ENCODE measurements around the gene C4BPA. TPM values are rescaled to one million over a fixed set of nuclear protein-coding genes. Genes with fewer than 3 reads are reported as not detected.

C4BPA gene
- total RNA-seq, 1 donor from 2014 or later: not detected

DNA sequence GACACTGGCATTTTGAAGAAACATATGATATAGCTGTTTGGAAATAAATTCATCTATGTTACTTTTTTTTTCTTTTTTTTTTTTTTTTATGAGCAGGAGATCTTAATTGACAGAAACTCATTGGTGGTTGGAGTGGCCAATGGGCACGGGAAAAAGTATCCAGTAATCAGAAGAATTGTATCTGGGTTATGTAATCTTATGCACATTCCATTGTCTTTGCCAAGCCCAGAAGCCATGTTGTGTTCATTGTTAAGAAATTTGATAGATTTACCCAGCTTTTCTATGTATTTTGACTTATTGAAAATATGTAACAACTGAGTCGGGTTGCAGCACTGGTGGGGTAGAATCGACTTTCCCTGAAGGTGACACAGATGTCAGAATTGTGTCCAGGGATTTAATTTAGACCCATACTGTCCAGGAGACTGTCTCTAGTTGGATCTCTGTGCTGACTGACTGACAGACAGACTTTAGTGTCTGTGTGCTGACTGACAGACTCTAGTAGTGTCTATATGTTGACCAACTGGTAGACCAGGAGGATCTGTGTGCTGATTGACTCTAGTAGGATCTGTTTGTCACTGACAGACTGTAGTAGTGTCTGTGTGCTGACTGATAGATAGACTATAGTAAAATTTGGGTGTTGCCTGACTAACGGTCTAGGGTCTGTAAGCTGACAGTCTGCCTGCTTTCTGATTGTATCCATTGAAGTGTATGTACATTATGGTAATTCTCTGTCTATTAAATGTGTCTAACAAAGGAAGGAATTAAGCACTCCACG lies 27.7 kb upstream of the C4BPA start:
- Mint-ChIP-seq H3K27me3 (no peaks in the 10 kb centered on the region), H3K9me3 (no peaks in the 10 kb centered on the region), H3K4me1 (no peaks in the 10 kb centered on the region), H3K36me3 (ENCODE audit: low read depth) (peaks cover 27% of the 10 kb centered on the region), H3K4me3 (no peak overlapping the region), H3K27ac (no peak overlapping the region)
- intact Hi-C loops (cut with micrococcal nuclease): loop anchor here (5.0 kb wide), 2 partner anchors 69 to 349 kb away; no protein-coding TSS in a partner anchor
- ChIA-PET POLR2A (interaction anchor here (0.7 kb wide), 1 partner anchor 20 kb away, joined by 4 read pairs; no protein-coding TSS in a partner anchor), CTCF (interaction anchor here (0.8 to 14.6 kb wide), 6 partner anchors 16 to 423 kb away, joined by 3 to 174 read pairs (median 6); partner anchors contain the start of genes CR1 and PFKFB2)
- TF ChIP-seq, protein P1, sequence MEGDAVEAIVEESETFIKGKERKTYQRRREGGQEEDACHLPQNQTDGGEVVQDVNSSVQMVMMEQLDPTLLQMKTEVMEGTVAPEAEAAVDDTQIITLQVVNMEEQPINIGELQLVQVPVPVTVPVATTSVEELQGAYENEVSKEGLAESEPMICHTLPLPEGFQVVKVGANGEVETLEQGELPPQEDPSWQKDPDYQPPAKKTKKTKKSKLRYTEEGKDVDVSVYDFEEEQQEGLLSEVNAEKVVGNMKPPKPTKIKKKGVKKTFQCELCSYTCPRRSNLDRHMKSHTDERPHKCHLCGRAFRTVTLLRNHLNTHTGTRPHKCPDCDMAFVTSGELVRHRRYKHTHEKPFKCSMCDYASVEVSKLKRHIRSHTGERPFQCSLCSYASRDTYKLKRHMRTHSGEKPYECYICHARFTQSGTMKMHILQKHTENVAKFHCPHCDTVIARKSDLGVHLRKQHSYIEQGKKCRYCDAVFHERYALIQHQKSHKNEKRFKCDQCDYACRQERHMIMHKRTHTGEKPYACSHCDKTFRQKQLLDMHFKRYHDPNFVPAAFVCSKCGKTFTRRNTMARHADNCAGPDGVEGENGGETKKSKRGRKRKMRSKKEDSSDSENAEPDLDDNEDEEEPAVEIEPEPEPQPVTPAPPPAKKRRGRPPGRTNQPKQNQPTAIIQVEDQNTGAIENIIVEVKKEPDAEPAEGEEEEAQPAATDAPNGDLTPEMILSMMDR (IDR thresholded peaks at IDR 0.05): no peak
- DNase-seq (no peak), ATAC-seq (ENCODE audit: low read depth) (no peak)

DNA sequence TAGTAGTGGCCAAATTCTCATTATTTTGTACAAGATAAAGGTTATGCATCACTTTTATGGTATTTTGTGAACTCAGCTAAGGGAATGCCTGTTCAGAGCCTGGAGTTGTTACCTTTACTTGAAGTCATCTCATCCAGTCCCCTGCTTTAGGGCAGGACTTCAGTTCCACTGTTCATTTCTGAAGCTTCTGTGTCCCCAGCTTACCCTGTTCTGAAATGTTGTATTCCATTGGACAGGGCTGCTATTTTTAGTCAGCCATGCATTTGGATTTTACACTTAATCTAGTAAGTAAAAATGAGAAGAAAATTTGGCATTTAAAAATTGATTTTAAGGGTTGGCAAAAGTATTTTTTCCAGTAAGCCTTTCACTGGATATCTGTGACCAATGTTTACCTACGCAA lies 27.0 kb upstream of the C4BPA start:
- Mint-ChIP-seq H3K4me1 (no peaks in the 10 kb centered on the region), H3K27me3 (no peaks in the 10 kb centered on the region), H3K36me3 (ENCODE audit: low read depth) (peaks cover 22% of the 10 kb centered on the region), H3K4me3 (no peak overlapping the region), H3K27ac (no peak overlapping the region), H3K9me3 (no peaks in the 10 kb centered on the region)
- ATAC-seq (ENCODE audit: low read depth): no peak
- ChIA-PET POLR2A (no interaction called here), CTCF (interaction anchor here (0.6 to 14.6 kb wide), 6 partner anchors 17 to 802 kb away, joined by 3 to 174 read pairs (median 5); partner anchors contain the start of genes CR1 and PFKFB2)
- intact Hi-C loops (cut with micrococcal nuclease): loop anchor here (1.0 to 5.0 kb wide), 5 partner anchors 27 to 443 kb away; no protein-coding TSS in a partner anchor
- DNase-seq: no peak
- TF ChIP-seq, protein P1 (IDR thresholded peaks at IDR 0.05): no peak

DNA sequence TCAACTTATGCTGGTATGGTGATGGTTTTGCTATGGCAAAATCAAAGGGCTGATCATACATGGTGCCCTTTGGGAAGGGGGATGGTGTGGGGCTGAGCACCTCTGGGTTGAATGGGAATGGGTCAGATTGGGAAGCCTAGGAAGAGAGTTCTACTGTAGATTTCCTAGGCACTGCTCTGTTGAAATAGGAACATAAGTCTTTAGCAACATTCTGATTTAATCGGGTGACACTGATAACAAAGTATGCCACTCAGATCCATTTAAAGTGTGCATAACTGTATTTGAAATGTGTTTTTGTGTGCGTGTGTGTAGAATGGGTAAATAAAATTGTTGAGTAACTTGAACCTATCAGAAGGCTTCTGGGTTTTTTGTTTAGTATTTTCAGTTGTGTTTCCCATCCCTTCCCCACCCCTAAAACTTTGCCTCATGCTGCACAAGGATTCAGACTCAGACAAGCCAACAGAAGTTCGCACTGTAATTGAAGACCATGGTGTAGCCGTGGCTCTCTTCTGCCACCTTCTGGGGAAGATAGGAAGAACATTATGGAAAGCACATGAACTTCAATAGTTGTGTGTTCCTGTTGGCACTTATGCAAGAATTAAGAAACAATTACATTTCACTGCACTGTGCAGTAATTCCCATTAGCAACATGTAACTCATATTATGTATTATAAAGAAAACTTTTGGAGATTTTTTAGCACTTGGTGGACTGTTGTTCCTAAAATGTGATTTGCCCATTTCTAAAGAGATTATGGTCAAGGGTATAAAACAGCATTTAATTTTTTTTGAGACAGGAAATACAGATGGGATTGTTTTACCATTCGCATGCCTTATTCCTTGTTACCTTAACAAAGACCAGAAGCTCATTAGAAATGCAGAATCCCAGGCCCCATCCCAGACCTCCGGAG lies 26.3 kb upstream of the C4BPA start:
- ChIA-PET CTCF (interaction anchor here (0.6 to 14.6 kb wide), 9 partner anchors 18 to 801 kb away, joined by 3 to 174 read pairs (median 4); partner anchors contain the start of genes CR1 and PFKFB2), POLR2A (no interaction called here)
- intact Hi-C loops (cut with micrococcal nuclease): loop anchor here (1.0 to 5.0 kb wide), 5 partner anchors 27 to 443 kb away; no protein-coding TSS in a partner anchor
- Mint-ChIP-seq H3K27me3 (no peaks in the 10 kb centered on the region), H3K36me3 (ENCODE audit: low read depth) (peaks cover 14% of the 10 kb centered on the region), H3K9me3 (no peaks in the 10 kb centered on the region), H3K4me1 (no peaks in the 10 kb centered on the region), H3K4me3 (no peak overlapping the region), H3K27ac (no peak overlapping the region)
- ATAC-seq (ENCODE audit: low read depth) (peak; percentile 95), DNase-seq (no peak)
- TF ChIP-seq, protein P1 (IDR thresholded peaks at IDR 0.05): no peak

DNA sequence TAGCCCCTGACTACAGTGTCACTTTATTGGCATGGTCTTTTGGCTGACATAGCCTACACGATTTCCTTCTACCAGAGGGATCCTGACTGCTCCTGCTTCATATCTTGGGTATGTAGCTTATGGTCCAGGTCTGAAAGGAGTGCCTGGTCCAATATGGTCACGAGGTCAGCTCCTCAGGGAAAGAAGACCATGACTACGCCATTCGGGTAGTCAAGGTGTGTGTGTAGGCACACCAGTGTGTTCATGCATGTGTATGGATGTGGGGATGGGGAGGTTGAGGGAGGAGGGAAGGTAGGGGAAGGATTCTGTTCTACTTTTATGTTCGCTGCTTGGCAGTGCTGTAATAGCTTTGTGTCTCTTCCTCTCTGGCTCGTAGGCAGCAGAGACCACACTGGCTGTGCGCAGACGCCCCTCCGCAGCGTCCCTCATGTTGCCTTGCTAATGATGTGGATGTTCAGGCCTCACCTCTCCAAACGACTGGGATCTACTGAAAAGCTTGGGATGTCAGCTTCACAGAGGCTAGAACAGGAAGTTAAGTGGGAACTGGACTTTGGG lies 25.4 kb upstream of the C4BPA start:
- CTCF ChIA-PET: interaction anchor here (0.7 to 14.6 kb wide), 7 partner anchors 10 to 421 kb away, joined by 3 to 174 read pairs (median 7); partner anchors contain the start of genes C4BPB, CR1 and PFKFB2
- POLR2A ChIA-PET: interaction anchor here (1.0 kb wide), 1 partner anchor 26 kb away, joined by 3 read pairs; the partner anchor contains the start of gene PFKFB2
- Mint-ChIP-seq H3K27me3 (no peaks in the 10 kb centered on the region), H3K27ac (no peak overlapping the region), H3K4me1 (no peaks in the 10 kb centered on the region), H3K9me3 (no peaks in the 10 kb centered on the region), H3K36me3 (ENCODE audit: low read depth) (peaks cover 7% of the 10 kb centered on the region), H3K4me3 (no peak overlapping the region)
- intact Hi-C loops (cut with micrococcal nuclease): loop anchor here (5.0 kb wide), 2 partner anchors 71 to 351 kb away; no protein-coding TSS in a partner anchor
- TF ChIP-seq, protein P1 (IDR thresholded peaks at IDR 0.05): no peak
- no peak for ATAC-seq (ENCODE audit: low read depth)
- DNase-seq: no peak
